ENCODE results near the gene DBI.

DBI gene

GRCh38 chr2:119421741-119422140 is 55.0 kb downstream of the DBI start:
- no peak for TF ChIP-seq POLR2A (IDR thresholded peaks at IDR 0.05; ENCODE audit: low read depth, low read length)
- FAIRE-seq (no peak), DNase-seq (ENCODE audit: insufficient read length, low spot score) (no peak)
